HEK293T (cell line): ENCODE data around the gene ARHGAP6.

ENCODE experiments used
- CTCF ChIA-PET: fragments of 350-600 bp; formaldehyde crosslinking; extraction: SDS; loops from one replicate; lab custom pipeline; 2021; ENCODE audit warnings: antibody characterized with exemption, inconsistent platforms; lab: Yijun Ruan, JAX
- POLR2A ChIA-PET: fragments of 350-600 bp; formaldehyde crosslinking; extraction: SDS; loops from one replicate; lab custom pipeline; 2020; ENCODE audit warnings: antibody characterized with exemption, inconsistent platforms; lab: Yijun Ruan, JAX
- DNase-seq: peaks from one replicate; pipeline ENCODE4 v3.0.0; 2012; ENCODE audit warnings: mixed read lengths; ENCODE audit errors: extremely low spot score
- ARNT ChIP-seq: fragments of 450-650 bp; IDR thresholded peaks from 2 replicates; pipeline ENCODE4 v1.6.1; 2017; ENCODE audit warnings: mild to moderate bottlenecking
- BHLHE40 ChIP-seq: fragments of 450-650 bp; IDR thresholded peaks from 2 replicates; pipeline ENCODE4 v1.6.1; 2016; ENCODE audit warnings: mild to moderate bottlenecking, moderate library complexity, borderline replicate concordance
- CTBP1 ChIP-seq: fragments of 450-650 bp; IDR thresholded peaks from 2 replicates; pipeline ENCODE4 v1.6.1; 2016; ENCODE audit warnings: borderline replicate concordance
- ELF4 ChIP-seq: fragments of 450-650 bp; IDR thresholded peaks from 2 replicates; pipeline ENCODE4 v1.6.1; 2017; ENCODE audit warnings: antibody characterized with exemption
- FOXA1 ChIP-seq: fragments of 450-650 bp; IDR thresholded peaks from 2 replicates; pipeline ENCODE4 v1.6.1; 2016; ENCODE audit warnings: mild to moderate bottlenecking
- FOXK2 ChIP-seq: fragments of 450-650 bp; IDR thresholded peaks from 2 replicates; pipeline ENCODE4 v1.6.1; 2016; ENCODE audit warnings: mild to moderate bottlenecking
- FOXM1 ChIP-seq: fragments of 450-650 bp; IDR thresholded peaks from 2 replicates; pipeline ENCODE4 v1.6.1; 2017; ENCODE audit warnings: mild to moderate bottlenecking, borderline replicate concordance
- HDGF ChIP-seq: fragments of 450-650 bp; IDR thresholded peaks from 2 replicates; pipeline ENCODE4 v1.6.1; 2017; ENCODE audit warnings: antibody characterized with exemption, borderline replicate concordance
- L3MBTL2 ChIP-seq: fragments of 450-650 bp; conservative IDR thresholded peaks from 2 replicates; pipeline ENCODE4 v1.6.1; 2016; ENCODE audit warnings: mild to moderate bottlenecking
- LEF1 ChIP-seq: fragments of 450-650 bp; IDR thresholded peaks from 2 replicates; pipeline ENCODE4 v1.6.1; 2017; ENCODE audit warnings: mild to moderate bottlenecking, borderline replicate concordance
- NFRKB ChIP-seq: fragments of 450-650 bp; IDR thresholded peaks from 2 replicates; pipeline ENCODE4 v1.6.1; 2016; ENCODE audit warnings: mild to moderate bottlenecking, moderate library complexity
- SP1 ChIP-seq: fragments of 450-650 bp; IDR thresholded peaks from 2 replicates; pipeline ENCODE4 v1.6.1; 2017
- SUZ12 ChIP-seq: fragments of 450-650 bp; IDR thresholded peaks from 2 replicates; pipeline ENCODE4 v1.6.1; 2016; ENCODE audit warnings: mild to moderate bottlenecking
- TARDBP ChIP-seq: fragments of 450-650 bp; IDR thresholded peaks from 2 replicates; pipeline ENCODE4 v1.6.1; 2016
- ZNF384 ChIP-seq: fragments of 450-650 bp; IDR thresholded peaks from 2 replicates; pipeline ENCODE4 v1.6.1; 2016
- TF ChIP-seq, protein P1 (sequence below): fragments of 450-650 bp; IDR thresholded peaks from 2 replicates; pipeline ENCODE4 v1.6.1; 2016

ARHGAP6 gene

DNA sequence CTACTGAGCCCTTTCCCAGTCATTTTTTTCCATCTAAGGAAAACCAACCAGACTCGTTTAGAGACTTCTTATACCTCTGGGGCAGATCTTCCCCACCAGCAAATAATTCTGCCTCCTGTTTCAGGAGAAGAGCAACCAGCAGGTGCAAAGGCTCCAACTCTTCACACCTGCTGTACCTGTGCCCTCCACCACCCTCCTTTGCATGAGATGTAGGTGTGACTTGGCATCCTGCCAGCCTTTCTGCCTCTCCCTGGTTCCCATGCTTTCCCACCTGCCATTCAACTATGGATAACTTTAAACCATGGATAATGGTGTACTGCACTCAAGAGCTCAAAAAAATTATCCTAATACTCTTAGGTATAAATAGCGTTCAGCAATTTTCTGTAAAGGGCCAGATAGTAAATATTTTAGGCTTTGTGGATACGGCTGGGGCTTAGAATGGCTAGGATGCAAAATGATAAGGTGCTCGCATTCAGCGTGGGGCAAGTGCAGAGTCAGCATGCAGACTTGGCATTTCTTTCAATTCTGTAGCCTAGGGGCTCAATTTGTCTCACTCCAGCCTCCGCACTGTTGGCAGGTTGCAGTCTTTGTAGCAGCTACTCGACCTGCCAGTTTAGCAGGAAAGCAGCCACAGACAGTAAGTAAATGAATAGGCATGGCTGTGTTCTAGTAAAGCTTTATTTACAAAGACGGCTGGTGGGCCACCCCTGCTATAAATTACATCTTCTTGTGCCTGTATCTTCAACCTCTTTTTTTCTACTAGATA is 474.8 kb downstream of the ARHGAP6 start:
- ChIA-PET CTCF (no interaction called here), POLR2A (no interaction called here)
- no peak for TF ChIP-seq ARNT
- no peak for TF ChIP-seq ZNF384
- TF ChIP-seq L3MBTL2, result no peak
- TF ChIP-seq FOXA1, result no peak
- no peak for TF ChIP-seq TARDBP
- no peak for TF ChIP-seq HDGF
- no peak for TF ChIP-seq CTBP1
- no peak for TF ChIP-seq SP1
- no peak for TF ChIP-seq BHLHE40
- no peak for TF ChIP-seq SUZ12
- no peak for TF ChIP-seq LEF1
- no peak for TF ChIP-seq NFRKB
- TF ChIP-seq ELF4, result no peak
- TF ChIP-seq, protein P1, sequence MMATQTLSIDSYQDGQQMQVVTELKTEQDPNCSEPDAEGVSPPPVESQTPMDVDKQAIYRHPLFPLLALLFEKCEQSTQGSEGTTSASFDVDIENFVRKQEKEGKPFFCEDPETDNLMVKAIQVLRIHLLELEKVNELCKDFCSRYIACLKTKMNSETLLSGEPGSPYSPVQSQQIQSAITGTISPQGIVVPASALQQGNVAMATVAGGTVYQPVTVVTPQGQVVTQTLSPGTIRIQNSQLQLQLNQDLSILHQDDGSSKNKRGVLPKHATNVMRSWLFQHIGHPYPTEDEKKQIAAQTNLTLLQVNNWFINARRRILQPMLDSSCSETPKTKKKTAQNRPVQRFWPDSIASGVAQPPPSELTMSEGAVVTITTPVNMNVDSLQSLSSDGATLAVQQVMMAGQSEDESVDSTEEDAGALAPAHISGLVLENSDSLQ, result no peak
- TF ChIP-seq FOXK2, result no peak
- TF ChIP-seq FOXM1, result no peak
- DNase-seq, result no peak

GRCh38 chrX:11189097-11189496 is 476.6 kb downstream of the ARHGAP6 start:
- POLR2A ChIA-PET, result no interaction called here
- CTCF ChIA-PET, result no interaction called here

DNA sequence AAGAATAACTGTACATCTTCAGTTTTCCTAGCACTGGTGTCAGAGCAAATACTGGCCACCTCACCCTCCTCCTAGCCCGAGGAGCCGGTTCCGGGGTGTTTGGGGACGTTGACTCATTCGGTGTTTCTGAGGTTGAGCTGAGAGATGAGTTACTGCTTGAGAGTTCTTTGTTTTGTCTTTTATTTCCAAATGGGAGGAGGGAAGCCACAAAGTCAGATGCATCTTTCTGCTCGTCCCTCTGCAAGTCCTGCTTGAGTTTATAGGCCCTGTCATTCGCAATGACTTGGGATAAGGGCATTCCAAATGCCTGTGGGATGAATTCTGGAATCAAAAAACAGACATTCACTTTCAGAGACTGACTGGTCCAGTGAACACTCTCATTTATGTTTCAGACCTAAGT is 477.1 kb downstream of the ARHGAP6 start:
- CTCF ChIA-PET, result interaction anchor here (0.6 kb wide), 1 partner anchor 11 kb away, joined by 3 read pairs; no protein-coding TSS in a partner anchor
- POLR2A ChIA-PET, result no interaction called here
- no peak for DNase-seq
- TF ChIP-seq ZNF384 (no peak), BHLHE40 (no peak), CTBP1 (no peak), SUZ12 (no peak), ELF4 (no peak)

More at GRCh38 chrX:11189097-11189496, 476.6 kb downstream of the ARHGAP6 start:
- TF ChIP-seq ELF4, result no peak
- TF ChIP-seq, protein P1, result no peak
- TF ChIP-seq FOXK2, result no peak
- no peak for TF ChIP-seq TARDBP
- TF ChIP-seq HDGF, result no peak
- no peak for TF ChIP-seq L3MBTL2
- no peak for TF ChIP-seq FOXA1
- no peak for TF ChIP-seq ARNT
- TF ChIP-seq ZNF384, result no peak
- TF ChIP-seq LEF1, result no peak
- DNase-seq, result no peak

DNA sequence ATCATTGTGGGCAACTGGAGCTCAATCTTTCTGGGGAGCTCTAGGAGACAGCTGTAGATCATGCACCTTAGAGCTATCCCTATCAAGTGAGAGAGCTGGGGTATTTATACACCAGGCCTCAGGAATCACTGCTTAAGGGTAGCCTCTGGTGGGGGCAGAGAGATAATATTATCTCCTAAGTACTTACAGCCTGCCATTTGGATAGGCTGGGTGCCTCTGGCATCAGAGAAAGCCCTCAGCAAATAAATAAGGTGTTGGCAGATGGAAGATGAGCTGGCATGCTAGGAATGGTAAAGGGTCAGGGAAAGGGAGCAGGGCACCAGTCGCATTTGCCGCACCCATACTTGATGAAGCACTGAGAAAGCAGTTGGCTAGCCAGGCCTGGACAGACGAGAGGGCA is 478.7 kb downstream of the ARHGAP6 start:
- ChIA-PET POLR2A (no interaction called here), CTCF (no interaction called here)
- DNase-seq, result no peak
- TF ChIP-seq TARDBP, result no peak
- TF ChIP-seq, protein P1, result no peak
- TF ChIP-seq ARNT, result no peak
- no peak for TF ChIP-seq SUZ12
- no peak for TF ChIP-seq LEF1
- TF ChIP-seq BHLHE40, result no peak
- TF ChIP-seq NFRKB, result no peak
- TF ChIP-seq ZNF384, result no peak
- TF ChIP-seq HDGF, result no peak
- TF ChIP-seq CTBP1, result no peak
- TF ChIP-seq FOXK2, result no peak
- no peak for TF ChIP-seq L3MBTL2
- no peak for TF ChIP-seq ELF4
- TF ChIP-seq FOXA1, result no peak
- no peak for TF ChIP-seq SP1
- TF ChIP-seq FOXM1, result no peak

- TF ChIP-seq BHLHE40 (no peak), NFRKB (no peak), FOXM1 (no peak), HDGF (no peak), SUZ12 (no peak), FOXK2 (no peak), FOXA1 (no peak), CTBP1 (no peak)
- TF ChIP-seq, protein P1, result no peak
- DNase-seq, result no peak
- CTCF ChIA-PET, result no interaction called here
- POLR2A ChIA-PET, result no interaction called here
Measured at GRCh38 chrX:11185861-11186260, 479.9 kb downstream of the ARHGAP6 start.

DNA sequence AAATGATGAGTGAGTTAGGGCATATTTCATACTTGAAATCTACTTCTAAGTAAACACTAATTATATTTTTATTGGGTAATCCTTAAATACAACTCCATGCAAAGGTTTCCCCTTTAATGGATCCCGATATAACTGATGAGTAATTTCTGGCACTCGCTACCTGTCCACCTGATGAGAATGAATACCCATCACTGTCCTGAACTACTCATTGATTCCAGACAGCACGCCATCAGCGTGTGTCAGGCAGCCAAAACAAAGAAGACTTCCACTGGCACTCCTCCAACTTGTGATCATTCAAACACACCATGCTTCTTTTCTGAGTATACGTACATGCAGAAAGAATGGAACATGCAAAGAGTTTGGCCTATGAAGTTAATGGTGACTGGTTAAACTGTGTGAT is 485.1 kb downstream of the ARHGAP6 start:
- CTCF ChIA-PET, result no interaction called here
- POLR2A ChIA-PET, result no interaction called here
- no peak for DNase-seq
- TF ChIP-seq SUZ12, result no peak
- no peak for TF ChIP-seq HDGF
- TF ChIP-seq LEF1, result no peak
- TF ChIP-seq ZNF384, result no peak
- TF ChIP-seq FOXM1, result no peak
- TF ChIP-seq BHLHE40, result no peak
- TF ChIP-seq FOXK2, result no peak
- no peak for TF ChIP-seq L3MBTL2
- no peak for TF ChIP-seq ARNT
